HG03175 (cell line): Measurements from ENCODE around the gene ADTRP.

Experiments used
- ATAC-seq: cut with Tn5 transposase; IDR thresholded peaks from one replicate; pipeline ENCODE4 v1.9.1; 2021; ENCODE audit warnings: mild to moderate bottlenecking, moderate library complexity; ENCODE audit not compliant: unreplicated experiment

Gene ADTRP

DNA sequence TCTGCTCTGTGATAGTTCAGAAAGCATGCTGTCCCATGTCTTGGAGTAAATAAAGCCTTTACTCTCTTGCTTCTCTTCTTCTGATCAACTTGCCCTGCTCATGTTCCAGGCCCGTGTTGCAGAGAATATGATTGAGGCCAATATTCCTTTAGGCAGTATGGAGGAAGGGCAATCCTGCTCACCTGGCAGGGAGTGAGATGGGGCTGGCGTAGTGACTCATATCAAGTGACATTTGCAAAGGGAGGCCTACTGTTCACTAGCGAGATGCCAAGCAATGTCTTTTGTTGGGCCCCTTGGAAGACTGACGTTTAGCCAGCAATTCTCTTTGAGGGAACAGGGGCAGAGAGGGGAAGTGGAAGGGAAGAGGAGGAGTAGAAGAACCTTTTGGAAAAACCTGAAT, 19.7 kb downstream of the ADTRP start:
- no peak for ATAC-seq

- no peak for ATAC-seq
Measured at GRCh38 chr6:11756726-11757125, 21.9 kb downstream of the ADTRP start.

DNA sequence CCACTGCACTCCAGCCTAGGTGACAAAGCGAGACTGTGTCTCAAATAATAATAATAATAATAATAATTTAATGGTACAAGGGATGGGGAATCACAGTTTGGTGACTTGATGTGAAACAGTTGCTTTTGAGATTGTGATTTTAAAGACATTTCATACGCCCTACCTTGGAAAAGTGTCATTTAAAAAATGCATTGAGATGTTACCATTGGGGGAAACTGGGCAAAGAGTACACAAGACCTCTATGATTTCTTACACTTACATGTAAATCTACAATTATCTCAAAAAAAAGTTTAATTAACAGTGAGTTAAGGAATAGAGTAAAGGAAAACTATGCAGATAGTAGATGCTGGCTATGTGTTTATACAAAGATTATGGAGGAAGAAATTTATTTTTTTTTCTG, 22.3 kb downstream of the ADTRP start:
- ATAC-seq: no peak

DNA sequence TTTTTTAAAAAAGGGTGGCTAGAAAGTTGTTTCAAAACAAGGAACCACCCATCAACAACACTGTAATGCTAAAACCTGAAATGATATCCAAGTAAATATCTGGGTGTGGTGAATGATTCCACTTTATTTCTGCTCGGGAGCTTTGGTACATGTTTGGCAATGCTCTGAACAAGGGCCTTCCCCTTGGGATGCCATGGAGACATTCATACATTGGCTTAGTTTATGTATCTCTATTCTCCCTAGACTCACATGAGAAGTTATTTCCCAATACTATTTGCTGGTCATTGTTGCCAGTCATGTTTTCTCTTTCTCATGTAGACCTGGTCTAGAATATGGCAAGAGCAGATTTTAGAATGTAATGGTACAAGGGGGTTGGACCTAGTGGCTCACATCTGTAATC, 22.9 kb downstream of the ADTRP start:
- no peak for ATAC-seq

- no peak for ATAC-seq
Measured at GRCh38 chr6:11754625-11755271, 23.9 kb downstream of the ADTRP start.

- ATAC-seq: no peak
Measured at GRCh38 chr6:11753798-11754197, 24.8 kb downstream of the ADTRP start.

- ATAC-seq: no peak
Measured at GRCh38 chr6:11752360-11752759, 26.2 kb downstream of the ADTRP start.

- ATAC-seq: no peak
Measured at GRCh38 chr6:11750682-11751081, 27.9 kb downstream of the ADTRP start.

DNA sequence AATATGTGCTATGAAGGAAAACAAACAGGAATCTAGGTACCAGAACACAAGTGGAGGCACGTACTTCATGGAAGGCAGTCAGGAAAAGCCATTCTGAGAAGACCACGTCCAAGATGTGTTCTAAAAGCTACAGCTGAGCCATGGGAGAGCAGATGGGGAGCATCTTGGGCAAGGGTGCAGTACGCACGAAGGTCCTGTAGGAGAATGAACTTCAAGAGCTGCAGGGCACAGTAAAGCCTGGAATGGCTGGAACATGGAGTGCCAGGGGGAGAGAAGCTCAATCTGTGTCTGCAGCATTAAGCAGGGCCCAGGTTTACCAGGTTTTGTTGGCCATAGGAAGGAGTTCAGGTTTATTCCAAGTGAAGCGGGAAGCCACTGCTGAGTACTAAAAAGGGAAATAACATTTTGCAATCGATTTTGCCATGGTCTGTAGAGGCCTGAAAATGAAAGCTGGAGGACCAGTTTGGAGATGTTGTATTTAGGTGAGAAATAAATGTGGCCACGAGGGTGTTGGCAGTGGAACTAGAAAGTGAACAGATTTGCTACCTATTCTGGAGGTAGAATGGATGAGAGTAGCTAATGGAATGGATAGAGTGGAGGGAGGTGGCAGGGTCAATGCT, 29.9 kb downstream of the ADTRP start:
- no peak for ATAC-seq

- no peak for ATAC-seq
Measured at GRCh38 chr6:11747021-11747420, 31.6 kb downstream of the ADTRP start.

GRCh38 chr6:11744753-11745152, 33.9 kb downstream of the ADTRP start:
- ATAC-seq: no peak

- ATAC-seq: no peak
Measured at GRCh38 chr6:11744101-11744500, 34.5 kb downstream of the ADTRP start.

GRCh38 chr6:11740875-11741274, 37.7 kb downstream of the ADTRP start:
- ATAC-seq: no peak

DNA sequence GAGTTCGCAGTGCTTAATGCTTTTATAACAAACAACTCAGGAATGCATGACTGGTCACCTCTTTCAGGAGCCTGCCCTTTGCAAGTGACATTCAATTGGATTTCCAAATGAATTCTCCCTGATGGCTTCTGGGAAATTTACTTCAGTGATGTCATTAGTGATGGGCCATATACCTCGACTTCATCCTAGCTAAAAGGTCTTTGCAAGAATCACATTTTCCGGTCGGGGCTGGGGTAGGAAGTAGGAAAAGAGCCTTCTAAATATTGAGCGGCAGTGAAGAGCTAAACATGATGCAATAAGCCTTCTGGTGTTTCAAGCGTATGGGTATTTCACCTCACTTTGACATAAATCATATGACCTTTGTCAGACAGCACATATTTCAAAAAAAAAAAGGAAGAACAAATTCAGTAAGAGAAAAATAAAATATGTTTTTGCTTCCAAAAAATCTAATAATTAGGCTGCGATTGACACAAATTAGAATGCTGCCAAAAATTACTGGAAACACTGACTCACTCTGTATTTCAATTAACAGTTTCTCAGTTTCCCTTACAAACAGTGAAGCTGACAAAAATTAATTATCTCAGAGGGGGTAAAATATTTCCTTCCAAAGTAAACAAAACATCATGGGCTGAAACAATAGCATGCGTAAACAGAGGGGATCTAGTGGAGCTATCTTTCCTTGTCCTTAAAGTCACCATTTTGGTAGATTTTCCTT, 39.8 kb downstream of the ADTRP start:
- ATAC-seq: no peak

- no peak for ATAC-seq
Measured at GRCh38 chr6:11738234-11738633, 40.4 kb downstream of the ADTRP start.

DNA sequence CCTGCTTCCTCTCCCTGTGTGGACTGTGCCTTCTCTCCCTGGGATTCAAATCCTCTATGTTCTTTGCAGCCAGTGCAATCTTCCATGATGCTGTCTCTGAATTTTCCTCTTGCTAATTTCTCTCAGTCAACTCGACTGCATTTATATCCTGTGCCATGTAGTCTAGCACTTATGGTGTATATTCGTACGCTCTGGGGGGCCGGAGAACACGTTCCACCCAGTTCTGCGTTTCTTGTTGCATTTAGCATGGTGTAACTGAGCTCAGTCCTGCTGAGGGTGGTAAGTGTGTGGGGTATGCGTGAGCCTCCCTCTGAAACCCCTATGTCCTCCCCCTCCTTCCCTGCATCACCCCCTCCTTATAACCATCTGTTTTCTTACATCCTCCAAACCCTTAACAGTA, 42.0 kb downstream of the ADTRP start:
- no peak for ATAC-seq

- ATAC-seq: no peak
Measured at GRCh38 chr6:11734861-11735613, 43.6 kb downstream of the ADTRP start.

DNA sequence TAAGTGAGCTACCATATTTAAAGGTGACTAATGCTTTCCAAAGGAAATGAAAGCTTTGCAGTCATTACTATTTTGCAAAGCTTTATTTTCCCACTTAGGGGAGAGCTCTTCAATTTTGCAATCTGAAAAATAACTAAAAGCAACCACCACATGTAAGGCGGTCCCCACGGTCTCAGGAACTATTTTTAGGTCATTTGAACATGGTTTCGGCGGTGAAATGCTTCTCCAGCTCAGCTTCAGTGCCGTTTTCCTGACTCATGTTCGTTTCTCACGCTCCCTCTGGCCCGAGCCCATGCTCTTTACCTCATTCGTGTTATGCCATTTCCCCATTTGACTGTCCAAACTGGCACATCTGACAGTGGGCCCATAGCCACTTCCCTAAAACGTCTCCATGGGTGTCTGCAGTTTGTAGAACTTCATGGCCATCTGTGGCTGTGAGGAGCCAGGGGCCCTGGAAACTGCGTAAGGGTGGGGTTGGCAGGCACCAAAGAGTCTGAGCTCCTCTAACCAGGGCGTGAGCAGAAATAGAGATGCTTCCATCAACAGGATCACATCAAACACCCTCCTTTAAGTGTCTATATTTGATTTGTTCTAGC, 46.5 kb downstream of the ADTRP start:
- ATAC-seq: peak; percentile 81

DNA sequence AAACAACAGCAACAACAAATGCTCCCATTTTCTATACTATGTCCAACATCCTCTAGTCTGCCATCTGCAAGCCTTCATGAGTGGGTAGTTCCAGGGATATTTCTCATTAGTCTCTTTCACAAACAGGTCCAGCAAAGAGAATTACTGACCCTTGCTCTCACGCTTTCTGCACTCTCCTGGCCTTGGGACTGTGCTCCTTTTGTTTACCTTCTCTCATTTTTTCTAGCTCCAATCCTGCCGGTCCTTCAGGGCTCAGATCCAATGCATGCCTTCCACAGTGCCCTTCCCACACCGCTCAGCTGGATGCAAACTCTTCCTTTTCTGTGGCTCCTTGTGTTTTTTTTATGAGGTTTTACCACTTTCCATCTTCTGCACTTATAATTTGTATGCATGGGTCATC, 47.2 kb downstream of the ADTRP start:
- no peak for ATAC-seq

GRCh38 chr6:11730641-11731040, 48.0 kb downstream of the ADTRP start:
- ATAC-seq: peak; percentile 34

GRCh38 chr6:11729076-11729475, 49.5 kb downstream of the ADTRP start:
- no peak for ATAC-seq
